ENCODE results near the gene TNS2.
"Not testable (repeated sequence)": the region's sequence is repeated elsewhere in the genome, so short reads cannot be mapped to it uniquely, and the experiment has no call there.

TNS2 gene

DNA sequence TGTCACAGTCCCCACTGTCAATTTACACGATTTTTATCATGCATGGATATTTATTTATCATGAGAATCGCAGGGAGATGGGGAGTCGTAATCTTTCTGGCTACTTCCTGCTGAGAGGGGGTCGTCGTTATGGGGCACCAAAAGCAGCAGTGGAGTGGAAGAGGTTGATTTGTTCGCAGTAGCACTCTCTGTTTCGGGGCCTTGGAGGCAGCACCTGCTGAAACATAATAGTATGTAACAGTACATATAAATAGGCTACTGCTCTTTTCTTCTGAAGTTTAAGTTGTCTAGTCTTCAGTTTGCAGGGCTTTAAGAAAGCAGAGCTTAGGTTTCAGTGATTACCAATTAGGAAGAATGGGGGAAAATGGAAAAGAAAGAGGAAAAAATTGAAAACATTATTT lies 57.3 kb downstream of the TNS2 start:
- no peak for DNase-seq (ENCODE audit: low read depth in 2 of 2)

DNA sequence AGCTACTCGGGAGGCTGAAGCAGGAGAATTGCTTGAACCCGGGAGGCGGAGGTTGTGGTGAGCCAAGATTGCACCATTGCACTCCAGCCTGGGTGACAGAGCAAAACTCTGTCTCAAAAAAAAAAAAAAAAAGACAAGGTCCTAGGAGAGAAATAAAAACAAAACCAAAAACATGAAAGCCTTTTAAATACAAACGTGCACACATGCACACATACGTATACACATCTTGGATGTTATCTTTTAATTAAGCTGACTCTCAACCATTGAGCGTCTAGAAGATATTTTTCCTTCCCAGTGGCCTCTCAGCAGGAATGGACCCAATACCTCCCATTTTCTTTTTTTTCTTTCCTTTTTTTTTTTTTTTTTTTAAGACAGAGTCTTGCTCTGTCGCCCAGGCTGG lies 62.6 kb downstream of the TNS2 start:
- not testable (repeated sequence) for DNase-seq (ENCODE audit: low read depth in 2 of 2)

- DNase-seq (ENCODE audit: low read depth in 2 of 2), result no peak
Observed at GRCh38 chr12:53113136-53113705, 63.4 kb downstream of the TNS2 start.

DNA sequence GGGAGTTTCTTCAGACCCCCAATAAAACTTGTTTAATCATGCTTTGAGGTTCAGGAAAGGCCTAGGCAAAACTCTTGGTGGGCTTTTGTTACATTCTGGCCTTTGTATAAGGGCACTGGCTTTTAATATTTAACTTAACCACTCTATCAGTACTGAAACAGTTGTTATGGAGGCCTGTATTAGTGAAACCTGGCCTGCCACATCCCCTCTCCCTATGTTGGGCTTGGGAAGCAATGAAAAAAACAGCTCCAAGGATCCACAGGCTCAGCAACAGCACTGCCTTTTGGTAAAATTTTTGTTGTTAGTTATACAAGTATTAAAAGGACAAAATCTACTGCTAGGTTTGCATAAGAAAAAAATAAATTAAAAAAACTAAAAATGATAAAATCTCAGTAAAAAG lies 64.1 kb downstream of the TNS2 start:
- DNase-seq (ENCODE audit: low read depth in 2 of 2), result no peak

All from stimulated activated CD4-positive, alpha-beta T cell treated with anti-CD3 and anti-CD28 coated beads, Interleukin-15, amount 100 ng/mL, for 48 hours (primary cell).